HepG2 (cell line): ENCODE measurements around the gene AGMO.

Experiments
- CEBPB ChIP-seq: IDR thresholded peaks from 2 replicates; pipeline ENCODE4 v1.6.1; 2011; ENCODE audit warnings: low read depth, low read length, improper control_type of control experiment, borderline replicate concordance
- HDAC2 ChIP-seq: sonication (generic); formaldehyde crosslinking; IDR thresholded peaks from 2 replicates; pipeline ENCODE4 v1.4.0; 2020; ENCODE audit warnings: missing genetic modification reagents
- POLR2A ChIP-seq, 2 experiments: IDR thresholded peaks; 2 replicates each; pipeline ENCODE4 v1.6.1; 2011; ENCODE audit warnings: low read depth in 2 of 2, low read length in 2 of 2, mild to moderate bottlenecking in 1 of 2, moderate library complexity in 1 of 2; ENCODE audit not compliant: insufficient read depth in 1 of 2
- PRDM10 ChIP-seq: sonication (generic); formaldehyde crosslinking; IDR thresholded peaks from 2 replicates; pipeline ENCODE4 v1.4.0; 2020; ENCODE audit warnings: low read depth, missing genetic modification reagents
- ZBTB7A ChIP-seq: sonication (generic); formaldehyde crosslinking; IDR thresholded peaks from 2 replicates; pipeline ENCODE4 v1.8.0; 2022; ENCODE audit warnings: mild to moderate bottlenecking, missing genetic modification reagents
- ZFX ChIP-seq: sonication (generic); formaldehyde crosslinking; IDR thresholded peaks from 2 replicates; pipeline ENCODE4 v1.4.0; 2020; ENCODE audit warnings: mild to moderate bottlenecking, low read depth, missing genetic modification reagents, moderate library complexity
- TF ChIP-seq, protein P1 (sequence below): sonication (generic); formaldehyde crosslinking; IDR thresholded peaks from 2 replicates; pipeline ENCODE4 v1.5.0; 2020; ENCODE audit warnings: mild to moderate bottlenecking, missing genetic modification reagents, moderate library complexity

DNA sequence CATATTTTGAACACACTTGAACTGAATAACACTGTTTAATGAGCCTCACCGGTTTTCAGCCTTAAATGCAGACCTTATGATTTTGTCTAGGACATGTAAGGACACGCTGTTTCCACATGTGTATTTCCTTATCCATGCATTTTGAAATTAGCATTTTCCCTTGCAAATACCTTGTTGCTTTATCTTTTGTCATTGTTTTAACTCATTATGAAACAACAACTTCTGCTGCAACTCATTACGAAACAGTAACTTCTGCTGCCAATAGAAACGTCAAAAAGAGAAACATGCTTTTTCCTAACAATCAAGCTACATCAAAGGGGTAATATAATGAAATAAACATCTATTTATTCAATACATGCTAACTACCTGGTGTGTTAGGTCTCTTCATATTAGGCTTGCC lies 322.0 kb downstream of the AGMO start:
- TF ChIP-seq, protein P1, sequence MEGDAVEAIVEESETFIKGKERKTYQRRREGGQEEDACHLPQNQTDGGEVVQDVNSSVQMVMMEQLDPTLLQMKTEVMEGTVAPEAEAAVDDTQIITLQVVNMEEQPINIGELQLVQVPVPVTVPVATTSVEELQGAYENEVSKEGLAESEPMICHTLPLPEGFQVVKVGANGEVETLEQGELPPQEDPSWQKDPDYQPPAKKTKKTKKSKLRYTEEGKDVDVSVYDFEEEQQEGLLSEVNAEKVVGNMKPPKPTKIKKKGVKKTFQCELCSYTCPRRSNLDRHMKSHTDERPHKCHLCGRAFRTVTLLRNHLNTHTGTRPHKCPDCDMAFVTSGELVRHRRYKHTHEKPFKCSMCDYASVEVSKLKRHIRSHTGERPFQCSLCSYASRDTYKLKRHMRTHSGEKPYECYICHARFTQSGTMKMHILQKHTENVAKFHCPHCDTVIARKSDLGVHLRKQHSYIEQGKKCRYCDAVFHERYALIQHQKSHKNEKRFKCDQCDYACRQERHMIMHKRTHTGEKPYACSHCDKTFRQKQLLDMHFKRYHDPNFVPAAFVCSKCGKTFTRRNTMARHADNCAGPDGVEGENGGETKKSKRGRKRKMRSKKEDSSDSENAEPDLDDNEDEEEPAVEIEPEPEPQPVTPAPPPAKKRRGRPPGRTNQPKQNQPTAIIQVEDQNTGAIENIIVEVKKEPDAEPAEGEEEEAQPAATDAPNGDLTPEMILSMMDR, result no peak
- TF ChIP-seq CEBPB (no peak), ZBTB7A (CRISPR knock-in tag) (no peak), ZFX (no peak), POLR2A (IDR thresholded peaks at IDR 0.05; ENCODE audit: insufficient read depth in 1 of 2, low read depth in 2 of 2, low read length in 2 of 2) (no peak), HDAC2 (CRISPR knock-in tag) (no peak), PRDM10 (CRISPR knock-in tag) (no peak)
